Embryonic facial prominence (tissue), 1 donor: ENCODE results near the gene IRAG1.

Experiments used
- DNase-seq: peaks from one replicate; pipeline ENCODE4 v3.0.0-alpha.2; 2016; ENCODE audit errors: extremely low spot score

Gene IRAG1

DNA sequence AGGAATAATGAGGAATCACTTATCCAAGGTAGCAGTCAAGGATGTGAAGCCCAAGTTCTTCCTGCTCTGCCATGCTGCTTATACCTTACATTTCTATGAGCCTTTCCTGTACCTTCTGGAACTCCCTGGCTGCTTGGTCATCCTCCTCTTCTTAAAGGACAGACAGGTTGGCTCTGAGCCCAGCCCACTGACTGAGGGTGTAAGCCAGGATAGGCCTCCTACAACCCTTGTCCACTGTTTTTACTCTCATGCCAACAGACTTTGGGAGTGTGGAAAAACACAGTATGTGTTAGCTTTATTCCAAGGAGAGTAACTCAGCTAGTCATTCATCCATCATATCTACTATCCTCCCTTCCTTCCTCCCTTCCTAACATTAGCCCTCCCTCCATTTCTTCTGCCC is 47.5 kb downstream of the IRAG1 start:
- no peak for DNase-seq

DNA sequence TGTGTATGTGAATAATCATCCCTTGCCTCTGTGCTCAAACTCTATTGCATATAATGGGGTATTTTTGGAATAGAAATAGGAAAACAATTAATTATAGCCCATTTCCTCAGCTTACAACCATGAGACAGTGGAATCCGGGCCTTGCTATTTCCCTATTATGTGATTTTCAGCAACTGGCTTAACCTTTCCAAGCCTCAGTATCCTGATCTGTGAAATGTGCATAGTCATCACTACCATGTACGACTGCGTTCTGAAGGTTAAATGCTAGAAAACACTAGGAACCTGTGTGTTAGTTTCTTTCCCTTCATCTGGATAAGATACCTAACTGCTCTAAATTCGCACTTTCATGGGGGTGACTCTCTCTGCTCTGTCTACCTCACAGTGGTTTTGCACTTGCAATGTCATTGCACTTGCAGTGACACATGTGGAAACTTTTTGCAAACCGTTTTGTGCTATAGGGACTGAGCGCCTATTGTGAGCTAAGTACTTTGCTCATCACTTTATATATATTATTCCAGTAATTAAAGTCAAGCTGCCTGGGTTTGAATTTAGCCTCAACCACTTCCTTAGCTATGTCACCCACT is 48.3 kb downstream of the IRAG1 start:
- no peak for DNase-seq
